ENCODE measurements around the gene MICAL3. TPM values are rescaled to one million over a fixed set of nuclear protein-coding genes. Genes with fewer than 3 reads are reported as not detected.

The MICAL3 gene
- total RNA-seq, 1 donor from 2014 or later: 29.0 TPM

- no peak for DNase-seq (ENCODE audit: low read depth in 2 of 2)
These were observed 203.4 kb downstream of the MICAL3 start for GRCh38 chr22:17820879-17821439.

GRCh38 chr22:17818649-17819048 lies 205.7 kb downstream of the MICAL3 start:
- no peak for DNase-seq (ENCODE audit: low read depth in 2 of 2)

GRCh38 chr22:17818180-17818579 lies 206.2 kb downstream of the MICAL3 start:
- no peak for DNase-seq (ENCODE audit: low read depth in 2 of 2)

- DNase-seq (ENCODE audit: low read depth in 2 of 2): no peak
These were observed 206.8 kb downstream of the MICAL3 start for GRCh38 chr22:17817511-17818065.

- no peak for DNase-seq (ENCODE audit: low read depth in 2 of 2)
These were observed 207.3 kb downstream of the MICAL3 start for GRCh38 chr22:17817079-17817478.

GRCh38 chr22:17816649-17817048 lies 207.7 kb downstream of the MICAL3 start:
- no peak for DNase-seq (ENCODE audit: low read depth in 2 of 2)

DNA sequence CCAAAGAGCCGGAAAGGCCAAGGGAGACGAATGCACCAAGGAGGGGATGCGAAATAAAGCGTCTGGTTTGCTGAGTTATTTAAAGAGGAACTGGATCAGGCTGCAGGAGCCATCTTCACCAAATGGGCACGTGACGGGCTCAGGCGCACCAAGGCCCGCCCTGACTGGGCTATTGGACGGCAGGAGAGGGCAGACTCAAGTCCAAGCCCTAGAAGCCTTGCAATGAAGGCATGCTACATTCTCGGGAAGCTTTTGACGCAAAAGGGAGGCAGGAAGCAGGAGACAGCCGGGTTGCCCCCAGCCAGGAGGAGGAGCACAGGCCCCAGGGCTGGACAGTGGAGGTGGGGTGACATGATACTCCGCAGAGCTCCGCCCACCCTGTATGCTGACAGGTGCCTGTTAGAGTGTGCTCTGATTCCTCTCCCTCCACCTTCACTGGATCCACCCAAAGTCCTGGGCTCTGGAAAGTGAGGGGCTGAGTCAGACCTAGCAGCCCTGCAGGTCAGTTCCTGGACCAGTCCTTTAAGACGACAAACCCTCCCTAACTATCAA lies 208.6 kb downstream of the MICAL3 start:
- no peak for DNase-seq (ENCODE audit: low read depth in 2 of 2)

DNA sequence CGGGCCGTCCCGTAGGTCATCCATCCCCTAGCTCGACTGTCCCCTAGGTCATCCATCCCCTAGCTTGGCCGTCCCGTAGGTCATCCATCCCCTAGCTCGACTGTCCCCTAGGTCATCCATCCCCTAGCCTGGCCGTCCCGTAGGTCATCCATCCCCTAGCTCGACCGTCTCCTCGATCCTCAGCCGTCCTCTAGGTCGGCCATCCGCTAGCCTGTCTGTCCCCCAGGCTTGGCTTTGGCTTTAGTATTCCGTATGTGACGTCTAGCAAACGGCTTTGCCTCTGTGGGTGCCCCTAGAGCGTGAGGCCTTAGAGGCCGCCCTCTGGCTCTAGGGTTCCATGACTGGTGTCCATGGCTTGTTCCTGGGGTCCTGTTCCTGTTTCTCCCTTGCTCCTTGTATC lies 209.5 kb downstream of the MICAL3 start:
- DNase-seq (ENCODE audit: low read depth in 2 of 2): no peak

- no peak for DNase-seq (ENCODE audit: low read depth in 2 of 2)
These were observed 210.3 kb downstream of the MICAL3 start for GRCh38 chr22:17814084-17814483.

DNA sequence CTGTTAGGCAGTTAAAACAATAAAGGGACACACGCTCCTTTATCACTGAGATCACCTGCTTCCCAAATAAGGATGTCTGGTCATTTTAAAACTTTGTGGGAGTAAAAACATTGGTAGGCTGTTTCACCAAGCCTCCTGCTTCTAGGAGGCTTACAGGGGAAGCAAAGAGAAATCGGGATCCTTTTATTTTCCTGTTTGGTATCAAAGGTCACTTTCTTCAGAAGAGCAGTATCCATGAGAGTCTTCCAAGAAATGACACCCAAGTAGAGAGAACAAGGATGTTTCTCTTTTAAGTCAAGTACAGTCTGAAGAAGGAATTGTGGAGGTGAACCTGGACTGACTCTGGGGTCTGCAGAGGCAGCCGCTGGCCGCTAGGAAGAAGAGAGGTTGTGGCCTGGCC lies 213.2 kb downstream of the MICAL3 start:
- no peak for DNase-seq (ENCODE audit: low read depth in 2 of 2)

GRCh38 chr22:17810570-17811116 lies 213.7 kb downstream of the MICAL3 start:
- no peak for DNase-seq (ENCODE audit: low read depth in 2 of 2)

GRCh38 chr22:17808693-17809403 lies 215.5 kb downstream of the MICAL3 start:
- DNase-seq (ENCODE audit: low read depth in 2 of 2): no peak

GRCh38 chr22:17807578-17808410 lies 216.6 kb downstream of the MICAL3 start:
- DNase-seq (ENCODE audit: low read depth in 2 of 2): no peak

GRCh38 chr22:17807086-17807485 lies 217.3 kb downstream of the MICAL3 start:
- DNase-seq (ENCODE audit: low read depth in 2 of 2): no peak

- no peak for DNase-seq (ENCODE audit: low read depth in 2 of 2)
These were observed 217.9 kb downstream of the MICAL3 start for GRCh38 chr22:17806437-17806836.

DNA sequence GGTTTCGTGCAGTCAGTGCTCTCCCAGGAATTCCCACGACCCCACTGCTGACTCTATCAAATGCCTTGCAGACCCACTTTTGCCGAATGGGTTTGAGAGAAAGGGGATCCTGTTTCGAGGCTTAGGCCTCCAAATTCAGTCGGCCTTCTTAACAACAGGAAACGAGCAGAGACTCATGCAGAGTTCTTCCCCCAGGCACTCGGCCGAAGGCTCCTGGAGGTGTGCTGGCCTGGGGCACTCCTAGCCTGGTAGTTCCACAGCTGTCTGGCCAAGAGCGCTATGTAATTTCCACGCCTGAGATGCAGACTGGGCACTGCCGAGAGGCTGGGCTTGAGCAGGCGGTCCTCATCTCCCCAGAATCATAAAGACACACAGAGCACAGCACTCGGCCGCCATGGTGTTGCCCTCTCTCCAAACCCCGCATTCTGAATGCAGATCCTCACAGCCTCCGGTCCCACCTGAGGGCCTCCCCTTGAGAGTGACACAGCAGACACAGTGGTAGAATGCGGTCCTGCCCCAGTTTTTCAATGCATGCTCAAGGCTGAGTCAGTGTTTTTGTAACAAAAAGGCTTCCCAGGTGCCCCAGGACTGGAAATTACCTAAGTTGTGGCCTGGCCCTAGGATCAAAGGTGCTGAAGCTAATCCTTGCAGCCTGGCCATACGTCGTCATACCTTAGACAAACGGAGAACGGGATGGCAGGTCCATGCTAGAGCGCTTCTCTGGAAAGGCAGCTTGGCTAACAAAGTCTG lies 219.9 kb downstream of the MICAL3 start:
- DNase-seq (ENCODE audit: low read depth in 2 of 2): no peak

DNA sequence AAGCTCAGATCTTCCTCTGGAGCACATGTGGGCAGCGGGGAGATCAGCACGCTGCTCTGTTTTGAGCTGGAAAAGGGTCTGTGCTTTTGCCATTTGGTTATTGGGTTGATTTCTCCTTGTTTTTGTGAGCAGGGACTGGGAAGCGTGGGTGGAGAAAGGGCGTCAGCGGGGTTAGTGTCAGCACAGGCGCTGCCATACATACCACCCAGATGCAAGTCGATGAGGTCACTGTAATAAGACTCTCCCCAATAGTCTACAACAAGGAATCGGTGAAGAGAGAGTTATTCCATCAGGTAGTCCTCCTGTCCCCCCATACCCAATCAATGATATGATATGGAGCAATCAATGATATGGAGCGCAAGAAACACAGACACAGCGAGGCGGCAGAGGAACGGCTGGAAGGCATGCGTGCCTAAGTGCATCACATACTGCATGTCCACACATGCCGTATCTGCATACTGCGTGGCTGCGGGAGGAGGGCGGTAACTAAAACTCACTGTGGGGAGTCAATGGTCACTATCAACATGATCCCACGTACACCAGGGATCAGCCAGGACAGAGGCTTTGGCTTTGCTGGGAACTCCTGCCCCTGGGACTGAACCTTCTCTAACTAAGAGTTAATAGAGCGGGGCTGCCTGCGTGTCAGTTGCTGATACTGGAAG lies 220.6 kb downstream of the MICAL3 start:
- no peak for DNase-seq (ENCODE audit: low read depth in 2 of 2)

DNA sequence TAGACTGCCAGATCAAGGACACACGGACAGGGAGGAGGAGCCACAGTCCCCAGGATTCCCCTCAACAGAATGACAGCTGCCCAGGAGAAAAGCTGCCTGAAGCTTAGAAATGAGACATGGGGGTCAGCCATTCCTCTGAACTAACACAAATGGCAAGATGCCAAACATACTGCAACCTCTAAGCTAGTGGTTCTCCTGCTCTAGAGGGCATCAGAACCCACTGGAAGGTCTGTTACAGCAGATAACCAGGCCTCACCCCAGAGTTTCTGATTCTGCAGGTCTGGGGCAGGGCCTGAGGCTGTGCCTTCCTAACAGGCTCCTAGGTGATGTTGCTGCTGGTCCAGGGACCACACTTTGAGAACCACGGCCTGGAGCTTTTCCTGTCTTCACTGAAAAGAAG lies 221.5 kb downstream of the MICAL3 start:
- DNase-seq (ENCODE audit: low read depth in 2 of 2): no peak

DNA sequence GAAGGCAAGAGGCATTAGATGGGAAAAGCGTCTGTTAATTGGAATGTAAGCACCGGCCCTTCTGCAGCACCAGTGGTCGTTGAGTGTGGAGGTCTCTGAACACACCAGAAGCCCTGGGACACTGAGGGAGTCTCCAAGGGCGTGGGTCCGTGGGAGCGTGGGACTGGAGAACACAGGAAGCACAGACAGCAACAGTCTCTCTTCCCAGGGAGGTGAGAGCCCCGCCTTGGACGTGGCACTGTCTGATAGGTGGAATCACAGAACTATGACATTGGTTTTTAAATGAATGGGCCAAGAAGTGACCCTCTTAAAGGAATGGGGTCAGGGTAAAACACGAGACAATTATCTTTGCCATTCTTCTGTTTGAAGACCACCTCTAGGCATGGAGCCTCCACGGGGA lies 221.9 kb downstream of the MICAL3 start:
- no peak for DNase-seq (ENCODE audit: low read depth in 2 of 2)
